Pulmonary artery endothelial cell (primary cell): ENCODE data around the gene HOXD12. TPM values are rescaled to one million over a fixed set of nuclear protein-coding genes. Genes with fewer than 3 reads are reported as not detected.

ENCODE experiments used
- DNase-seq: peaks from one replicate; pipeline ENCODE4 v3.0.0-alpha.2; 2011; ENCODE audit warnings: low read depth, low spot score
- total RNA-seq: library from RNA; depleted of rRNA; stranded (reverse); fragments of >200 nt; gene quantifications from 2 replicates; pipeline ENCODE4 v1.2.3, GENCODE V29; 2014

Gene HOXD12
- total RNA-seq, 1 donor from 2014 or later: not detected

DNA sequence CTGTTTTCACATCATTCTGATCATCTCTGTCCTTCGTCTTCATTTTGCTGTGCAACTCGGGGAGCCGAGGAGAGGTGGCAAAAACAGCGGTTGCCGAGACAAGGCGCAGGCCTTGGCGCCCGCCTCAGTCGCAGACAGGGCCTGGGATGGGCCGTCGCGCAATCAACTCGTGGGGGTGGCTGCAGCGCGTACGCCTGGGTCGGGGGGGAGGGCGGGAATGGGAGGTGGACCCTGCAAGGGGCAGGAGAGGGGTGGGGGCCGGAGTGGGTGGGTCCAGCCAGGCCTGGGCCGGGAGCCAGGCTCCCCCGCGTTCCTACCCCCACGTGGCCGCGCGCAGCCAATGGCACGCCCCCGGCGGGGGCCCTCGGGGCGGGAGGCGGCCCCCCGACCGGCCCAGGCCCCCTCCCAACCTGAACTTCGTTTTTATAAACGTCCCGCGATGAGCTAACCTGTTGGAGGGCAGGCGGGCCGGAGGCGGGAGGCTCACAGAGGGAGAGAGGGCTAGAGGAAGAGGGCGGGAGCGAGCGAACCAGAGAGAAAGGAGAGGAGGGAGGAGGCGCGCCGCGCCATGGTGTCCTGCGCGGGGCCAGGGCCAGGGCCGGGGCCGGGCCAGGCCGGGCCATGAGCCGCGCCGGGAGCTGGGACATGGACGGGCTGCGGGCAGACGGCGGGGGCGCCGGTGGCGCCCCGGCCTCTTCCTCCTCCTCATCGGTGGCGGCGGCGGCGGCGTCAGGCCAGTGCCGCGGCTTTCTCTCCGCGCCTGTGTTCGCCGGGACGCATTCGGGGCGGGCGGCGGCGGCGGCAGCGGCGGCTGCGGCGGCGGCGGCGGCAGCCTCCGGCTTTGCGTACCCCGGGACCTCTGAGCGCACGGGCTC is 7.1 kb upstream of the HOXD12 start, which contains the start of gene HOXD13:
TSS of gene HOXD13 (plus strand) at position 452 of the 875 bp plus-strand sequence. CDS start at position 622, 170 bp downstream.
- no peak for DNase-seq

- no peak for DNase-seq
Observed at GRCh38 chr2:176093145-176093897, 6.3 kb upstream of the HOXD12 start.

GRCh38 chr2:176093898-176094249 is 5.7 kb upstream of the HOXD12 start:
- no peak for DNase-seq

- no peak for DNase-seq
Observed at GRCh38 chr2:176094349-176094748, 5.2 kb upstream of the HOXD12 start.

DNA sequence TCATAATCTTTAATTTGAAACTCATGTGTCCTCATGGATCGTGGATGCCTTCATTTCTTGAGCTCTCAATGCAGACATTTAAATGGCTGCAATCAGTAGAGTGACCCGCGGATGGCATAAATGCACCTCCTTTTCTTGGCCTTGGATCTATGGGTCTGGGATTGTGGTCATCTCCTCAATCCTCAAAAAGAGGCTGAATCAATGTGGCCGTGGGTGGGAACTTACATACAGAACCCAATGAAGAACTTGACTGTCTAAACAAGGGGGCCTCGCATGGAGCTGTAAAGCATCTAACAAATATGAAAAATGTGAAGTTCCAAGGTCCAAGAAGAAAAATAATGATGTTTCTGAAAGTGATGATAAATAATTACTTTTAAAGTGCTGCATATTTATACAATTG is 4.2 kb upstream of the HOXD12 start:
- no peak for DNase-seq

- no peak for DNase-seq
Observed at GRCh38 chr2:176096243-176096985, 3.2 kb upstream of the HOXD12 start.

DNA sequence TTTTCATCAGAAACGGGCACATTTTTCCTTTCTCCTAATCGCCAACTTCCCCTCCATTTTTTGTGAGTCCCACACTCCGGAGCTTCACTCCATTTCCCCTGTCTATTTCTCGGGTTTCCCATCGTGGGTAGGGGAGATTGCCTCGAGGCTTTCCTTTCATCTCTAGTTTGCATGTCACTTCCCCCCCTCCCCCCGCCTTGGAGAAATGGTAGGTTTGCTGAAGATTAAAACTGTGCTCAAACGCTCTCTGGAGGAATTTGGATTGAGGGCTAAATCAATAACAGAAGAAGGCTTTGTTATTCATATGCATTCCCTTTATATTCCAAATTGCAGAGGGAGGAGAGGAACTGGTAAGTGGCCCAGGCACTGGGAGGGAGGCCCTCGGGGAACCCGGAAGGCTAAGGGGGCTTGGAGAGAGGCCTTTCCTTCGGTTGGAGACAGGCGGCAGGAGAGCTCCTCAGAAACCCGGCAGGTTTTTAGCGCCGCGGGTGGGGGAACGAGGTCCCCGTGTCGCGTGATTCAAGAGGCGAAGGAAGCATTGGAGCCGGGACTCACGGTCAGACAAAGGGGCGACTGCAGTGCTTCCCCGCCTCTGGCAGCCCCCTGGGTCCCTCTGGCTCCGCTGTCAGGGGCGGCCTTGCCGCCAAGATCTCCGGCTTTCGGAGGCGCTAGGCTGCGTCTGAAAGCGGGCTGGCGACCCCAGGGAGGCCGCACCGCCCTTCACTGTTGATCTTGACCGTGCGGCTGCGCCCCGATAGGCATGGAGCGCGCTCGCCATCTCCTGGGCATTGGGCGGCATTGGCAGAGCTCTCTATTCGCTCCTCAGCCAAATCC is 2.4 kb upstream of the HOXD12 start:
- peak; percentile 17 for DNase-seq

DNA sequence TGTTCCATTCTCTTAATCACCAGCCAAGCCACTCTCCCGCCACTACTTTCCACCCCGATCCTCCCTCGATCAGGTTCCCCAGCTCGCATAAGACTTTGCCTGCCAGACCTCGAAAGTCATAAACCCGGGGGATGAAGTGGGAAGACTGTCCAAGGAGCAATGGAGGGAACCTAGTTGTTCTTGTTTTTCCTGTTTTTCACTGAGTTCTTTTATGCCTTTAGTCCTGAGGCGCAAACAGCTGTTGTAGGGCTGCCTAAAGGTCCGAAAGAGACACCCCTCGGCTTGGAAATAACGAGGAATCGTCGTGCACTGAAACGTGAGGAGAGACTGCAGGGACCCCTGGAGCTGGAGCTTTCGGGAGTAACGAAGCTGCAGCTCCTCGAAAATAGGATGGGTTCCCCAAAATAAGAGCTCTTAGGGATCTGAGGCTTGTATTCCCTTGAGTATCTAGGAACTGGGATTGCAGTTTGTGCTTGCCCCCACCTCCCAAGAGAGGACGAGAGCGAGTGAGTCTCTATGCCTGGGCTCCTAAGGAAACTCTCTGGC is 1.7 kb upstream of the HOXD12 start:
- no peak for DNase-seq

- DNase-seq: no peak
Observed at GRCh38 chr2:176098366-176099158, 1.0 kb upstream of the HOXD12 start.

GRCh38 chr2:176099159-176099727 is 352 bp upstream of the HOXD12 start:
- DNase-seq: no peak

GRCh38 chr2:176100547-176101140 is 1.0 kb downstream of the HOXD12 start:
- DNase-seq: no peak

DNA sequence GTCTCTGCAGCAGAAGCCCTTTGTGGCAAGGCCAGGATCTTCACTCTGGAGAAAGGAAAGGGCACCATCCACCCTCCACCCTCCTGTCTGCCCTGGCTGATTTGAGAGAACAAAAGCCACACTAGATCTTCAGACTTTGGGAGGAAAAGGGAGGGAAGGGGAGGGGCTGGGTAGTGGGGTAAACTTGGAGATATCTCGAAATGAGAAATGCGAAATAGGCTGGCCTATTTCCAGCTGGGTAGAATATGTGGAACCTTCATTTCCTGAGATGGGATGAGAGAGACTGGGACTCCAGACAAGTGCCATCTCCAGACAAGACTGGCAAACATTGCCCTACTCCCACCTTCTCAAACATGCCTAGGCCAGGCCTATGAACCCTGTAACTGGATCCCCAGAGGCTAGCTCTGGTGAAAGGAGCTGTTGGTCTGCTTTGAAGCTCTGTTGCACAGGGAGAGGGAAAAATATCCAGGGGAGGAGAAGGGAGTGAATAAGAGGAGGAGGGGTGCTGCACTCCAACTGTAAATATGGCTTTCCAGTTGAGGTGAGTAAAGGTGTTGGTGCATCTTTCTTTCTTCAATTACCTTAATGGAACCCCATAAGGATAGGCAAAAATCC is 1.7 kb downstream of the HOXD12 start:
- no peak for DNase-seq

DNA sequence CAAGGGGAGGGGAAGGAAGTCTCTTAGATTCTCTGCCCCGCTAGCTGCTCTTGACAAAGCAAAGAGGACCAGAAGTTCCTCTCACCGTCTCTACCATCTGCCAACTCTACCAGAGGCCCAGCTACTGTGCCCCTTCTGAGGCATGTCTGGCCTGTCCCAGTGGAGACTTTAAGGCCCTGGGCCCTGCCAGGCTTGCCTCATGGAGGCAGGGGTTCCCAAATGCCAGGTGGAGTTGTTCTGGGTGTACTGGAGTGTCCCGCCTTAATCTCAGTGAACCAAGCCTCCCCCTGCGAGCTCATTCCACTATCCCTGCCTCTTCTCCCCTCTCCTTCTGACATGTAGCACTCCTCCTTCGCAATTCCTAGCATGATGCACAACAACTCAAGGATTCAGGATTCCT is 2.2 kb downstream of the HOXD12 start:
- no peak for DNase-seq

DNA sequence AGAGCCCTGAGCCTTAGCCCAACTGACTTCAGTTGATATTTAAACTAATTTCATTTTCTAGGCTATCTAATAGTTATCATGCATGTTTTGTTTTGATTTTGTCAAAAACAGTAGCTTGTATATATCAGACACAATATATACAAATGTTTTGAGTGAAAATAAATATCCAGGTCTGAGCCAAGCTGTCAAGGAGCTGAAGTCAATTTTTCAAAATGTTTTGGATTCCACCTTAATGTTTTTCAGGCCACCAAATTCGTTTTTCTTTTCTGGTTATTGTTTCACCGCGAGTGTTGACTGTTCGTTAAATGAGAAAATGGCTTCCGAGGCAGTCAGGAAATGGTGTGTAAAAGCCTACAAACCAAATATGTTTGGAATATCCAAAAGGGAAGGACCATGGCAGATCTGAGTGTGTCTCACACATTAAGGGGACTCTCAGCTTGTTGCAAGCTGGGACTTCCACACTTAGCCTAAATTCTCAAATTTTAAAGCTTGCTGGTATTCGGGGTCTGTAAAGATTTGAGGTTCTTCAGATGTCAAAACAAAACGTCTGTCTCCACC is 2.8 kb downstream of the HOXD12 start:
- no peak for DNase-seq

DNA sequence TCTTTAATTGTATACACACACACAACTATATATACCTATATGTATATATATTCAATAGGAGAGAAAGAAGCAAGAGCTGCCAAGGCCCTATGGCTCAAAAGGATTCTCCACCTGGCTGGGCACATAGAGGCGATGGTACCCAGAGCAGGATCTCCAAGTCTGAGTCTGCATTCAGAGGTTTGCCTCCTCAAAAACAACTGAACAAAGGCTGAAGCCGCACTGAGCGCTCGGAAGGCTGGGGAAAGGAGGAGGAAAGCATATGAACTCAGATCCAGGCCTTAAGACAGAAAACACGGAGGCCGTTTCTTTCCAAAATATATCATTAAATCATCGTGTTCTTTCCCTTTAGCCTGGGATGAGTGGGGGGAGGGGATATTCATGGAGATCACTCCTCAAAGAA is 3.6 kb downstream of the HOXD12 start:
- no peak for DNase-seq

DNA sequence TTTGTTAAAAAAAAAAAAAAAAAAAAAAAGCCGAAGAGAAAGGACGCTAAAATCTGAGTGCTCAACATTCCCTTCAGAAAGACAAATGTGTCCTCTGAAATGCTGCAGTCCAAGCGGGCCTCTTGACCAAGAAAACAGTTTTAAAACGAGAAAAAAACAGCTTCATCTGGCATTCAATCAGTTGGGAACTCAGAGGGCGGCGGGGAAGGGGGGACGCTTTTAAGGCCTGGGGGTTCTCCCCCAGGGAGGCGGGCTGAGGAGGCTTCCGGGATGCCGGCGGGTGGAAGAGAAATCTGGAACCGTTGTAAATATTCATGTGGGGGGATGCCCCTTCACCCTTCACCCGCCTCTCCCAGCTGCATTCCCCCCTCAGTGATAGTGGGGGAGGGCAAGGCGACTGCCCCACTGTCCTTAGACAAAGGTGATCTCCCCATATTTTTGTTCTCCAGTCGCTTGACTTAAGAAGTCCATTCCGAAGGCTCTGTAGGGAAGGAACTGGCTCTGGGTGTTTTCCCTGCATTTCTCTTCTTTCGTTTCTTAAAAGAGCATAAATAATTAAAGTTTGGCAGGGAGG is 4.2 kb downstream of the HOXD12 start:
- no peak for DNase-seq

- no peak for DNase-seq
Observed at GRCh38 chr2:176104316-176105077, 4.9 kb downstream of the HOXD12 start.
